ENCODE data around the gene ASGR1.

ASGR1 gene

GRCh38 chr17:7215136-7215638, 36.0 kb upstream of the ASGR1 start:
- H3K4me1 ChIP-seq (ENCODE audit: control insufficient read depth, insufficient read depth, low read length) = peaks cover 48% of the 10 kb centered on the region
- H3K27me3 ChIP-seq (ENCODE audit: control insufficient read depth, insufficient read depth, low read length) = no peaks in the 10 kb centered on the region
- no peaks in the 10 kb centered on the region for H3K36me3 ChIP-seq (ENCODE audit: control insufficient read depth, insufficient read depth, low read length)
- peak overlapping the region; percentile 92 for H3K27ac ChIP-seq (ENCODE audit: low read depth, low read length)
- H3K9ac ChIP-seq (ENCODE audit: low read depth, low read length) = no peak overlapping the region
- H3K9me3 ChIP-seq (ENCODE audit: control insufficient read depth, insufficient read depth, low read length) = no peaks in the 10 kb centered on the region
- H3K4me3 ChIP-seq (ENCODE audit: low read depth, low read length) = peak overlapping the region; percentile 78

- Histone ChIP-seq H3K27me3 (ENCODE audit: control insufficient read depth, insufficient read depth, low read length) (no peaks in the 10 kb centered on the region), H3K4me3 (ENCODE audit: low read depth, low read length) (peak overlapping the region; percentile 78), H3K9me3 (ENCODE audit: control insufficient read depth, insufficient read depth, low read length) (no peaks in the 10 kb centered on the region), H3K36me3 (ENCODE audit: control insufficient read depth, insufficient read depth, low read length) (no peaks in the 10 kb centered on the region), H3K27ac (ENCODE audit: low read depth, low read length) (peak overlapping the region; percentile 92), H3K4me1 (ENCODE audit: control insufficient read depth, insufficient read depth, low read length) (peaks cover 50% of the 10 kb centered on the region), H3K9ac (ENCODE audit: low read depth, low read length) (peak overlapping the region; percentile 35; the same call in 1 of the 2 replicates)
Measured at GRCh38 chr17:7214300-7215135, 35.3 kb upstream of the ASGR1 start.

- peak overlapping the region; percentile 85 for H3K27ac ChIP-seq (ENCODE audit: low read depth, low read length)
- no peaks in the 10 kb centered on the region for H3K27me3 ChIP-seq (ENCODE audit: control insufficient read depth, insufficient read depth, low read length)
- peaks cover 50% of the 10 kb centered on the region for H3K4me1 ChIP-seq (ENCODE audit: control insufficient read depth, insufficient read depth, low read length)
- peak overlapping the region; percentile 55 for H3K4me3 ChIP-seq (ENCODE audit: low read depth, low read length)
- no peaks in the 10 kb centered on the region for H3K36me3 ChIP-seq (ENCODE audit: control insufficient read depth, insufficient read depth, low read length)
- no peaks in the 10 kb centered on the region for H3K9me3 ChIP-seq (ENCODE audit: control insufficient read depth, insufficient read depth, low read length)
- no peak overlapping the region for H3K9ac ChIP-seq (ENCODE audit: low read depth, low read length)
Measured at GRCh38 chr17:7213895-7214299, 34.7 kb upstream of the ASGR1 start.

- Histone ChIP-seq H3K27ac (ENCODE audit: low read depth, low read length) (no peak overlapping the region), H3K27me3 (ENCODE audit: control insufficient read depth, insufficient read depth, low read length) (no peaks in the 10 kb centered on the region), H3K9ac (ENCODE audit: low read depth, low read length) (no peak overlapping the region; the same call in 1 of the 2 replicates), H3K36me3 (ENCODE audit: control insufficient read depth, insufficient read depth, low read length) (no peaks in the 10 kb centered on the region), H3K4me1 (ENCODE audit: control insufficient read depth, insufficient read depth, low read length) (peaks cover 51% of the 10 kb centered on the region), H3K4me3 (ENCODE audit: low read depth, low read length) (peak overlapping the region; percentile 68), H3K9me3 (ENCODE audit: control insufficient read depth, insufficient read depth, low read length) (no peaks in the 10 kb centered on the region)
Measured at GRCh38 chr17:7211491-7212273, 32.5 kb upstream of the ASGR1 start.

- peak overlapping the region; percentile 6 for H3K27ac ChIP-seq (ENCODE audit: low read depth, low read length)
- H3K27me3 ChIP-seq (ENCODE audit: control insufficient read depth, insufficient read depth, low read length) = no peaks in the 10 kb centered on the region
Measured at GRCh38 chr17:7208754-7209460, 29.7 kb upstream of the ASGR1 start.

GRCh38 chr17:7208027-7208571, 28.9 kb upstream of the ASGR1 start:
- Histone ChIP-seq H3K4me1 (ENCODE audit: control insufficient read depth, insufficient read depth, low read length) (peaks cover 33% of the 10 kb centered on the region), H3K9ac (ENCODE audit: low read depth, low read length) (no peak overlapping the region)

More at GRCh38 chr17:7208754-7209460, 29.7 kb upstream of the ASGR1 start:
- Histone ChIP-seq H3K4me1 (ENCODE audit: control insufficient read depth, insufficient read depth, low read length) (peaks cover 38% of the 10 kb centered on the region), H3K4me3 (ENCODE audit: low read depth, low read length) (peak overlapping the region; percentile 51; the same call in 1 of the 2 replicates), H3K36me3 (ENCODE audit: control insufficient read depth, insufficient read depth, low read length) (peaks cover 2% of the 10 kb centered on the region; the same call in 1 of the 2 replicates), H3K9ac (ENCODE audit: low read depth, low read length) (no peak overlapping the region), H3K9me3 (ENCODE audit: control insufficient read depth, insufficient read depth, low read length) (no peaks in the 10 kb centered on the region)

GRCh38 chr17:7207120-7208001, 28.2 kb upstream of the ASGR1 start:
- H3K27me3 ChIP-seq (ENCODE audit: control insufficient read depth, insufficient read depth, low read length) = no peaks in the 10 kb centered on the region
- peak overlapping the region; percentile 51; the same call in 1 of the 2 replicates for H3K4me3 ChIP-seq (ENCODE audit: low read depth, low read length)
- peaks cover 33% of the 10 kb centered on the region for H3K4me1 ChIP-seq (ENCODE audit: control insufficient read depth, insufficient read depth, low read length)
- H3K27ac ChIP-seq (ENCODE audit: low read depth, low read length) = no peak overlapping the region
- H3K9me3 ChIP-seq (ENCODE audit: control insufficient read depth, insufficient read depth, low read length) = no peaks in the 10 kb centered on the region
- H3K9ac ChIP-seq (ENCODE audit: low read depth, low read length) = no peak overlapping the region
- peaks cover 17% of the 10 kb centered on the region for H3K36me3 ChIP-seq (ENCODE audit: control insufficient read depth, insufficient read depth, low read length)

More at GRCh38 chr17:7208027-7208571, 28.9 kb upstream of the ASGR1 start:
- H3K27ac ChIP-seq (ENCODE audit: low read depth, low read length) = peak overlapping the region; percentile 6
- no peaks in the 10 kb centered on the region for H3K27me3 ChIP-seq (ENCODE audit: control insufficient read depth, insufficient read depth, low read length)
- peaks cover 10% of the 10 kb centered on the region for H3K36me3 ChIP-seq (ENCODE audit: control insufficient read depth, insufficient read depth, low read length)
- H3K4me3 ChIP-seq (ENCODE audit: low read depth, low read length) = peak overlapping the region; percentile 51
- H3K9me3 ChIP-seq (ENCODE audit: control insufficient read depth, insufficient read depth, low read length) = no peaks in the 10 kb centered on the region

- H3K27me3 ChIP-seq (ENCODE audit: control insufficient read depth, insufficient read depth, low read length) = no peaks in the 10 kb centered on the region
- no peak overlapping the region for H3K9ac ChIP-seq (ENCODE audit: low read depth, low read length)
- H3K4me3 ChIP-seq (ENCODE audit: low read depth, low read length) = peak overlapping the region; percentile 66
- H3K27ac ChIP-seq (ENCODE audit: low read depth, low read length) = peak overlapping the region; percentile 86
- H3K9me3 ChIP-seq (ENCODE audit: control insufficient read depth, insufficient read depth, low read length) = no peaks in the 10 kb centered on the region
- peaks cover 30% of the 10 kb centered on the region for H3K36me3 ChIP-seq (ENCODE audit: control insufficient read depth, insufficient read depth, low read length)
- H3K4me1 ChIP-seq (ENCODE audit: control insufficient read depth, insufficient read depth, low read length) = peaks cover 21% of the 10 kb centered on the region
Measured at GRCh38 chr17:7205561-7205960, 26.4 kb upstream of the ASGR1 start.

GRCh38 chr17:7204828-7205461, 25.8 kb upstream of the ASGR1 start:
- Histone ChIP-seq H3K9ac (ENCODE audit: low read depth, low read length) (no peak overlapping the region), H3K27ac (ENCODE audit: low read depth, low read length) (peak overlapping the region; percentile 86), H3K27me3 (ENCODE audit: control insufficient read depth, insufficient read depth, low read length) (no peaks in the 10 kb centered on the region), H3K9me3 (ENCODE audit: control insufficient read depth, insufficient read depth, low read length) (no peaks in the 10 kb centered on the region), H3K36me3 (ENCODE audit: control insufficient read depth, insufficient read depth, low read length) (peaks cover 36% of the 10 kb centered on the region), H3K4me1 (ENCODE audit: control insufficient read depth, insufficient read depth, low read length) (peaks cover 14% of the 10 kb centered on the region), H3K4me3 (ENCODE audit: low read depth, low read length) (peak overlapping the region; percentile 66)

Measured in HUES48 (cell line).